Glutamatergic neuron (in vitro differentiated cells): ENCODE measurements around the gene SRRM4. TPM values are rescaled to one million over a fixed set of nuclear protein-coding genes. Genes with fewer than 3 reads are reported as not detected.

Source experiments
- DNase-seq: peaks from one replicate; pipeline ENCODE4 v3.0.0; 2022
- H3K27ac Mint-ChIP-seq: one replicate; pipeline ENCODE4 v1.8.0; 2020; ENCODE audit warnings: mild to moderate bottlenecking, mixed read lengths, inconsistent platforms; ENCODE audit not compliant: unreplicated experiment
- H3K27me3 Mint-ChIP-seq: one replicate; pipeline ENCODE4 v1.8.0; 2020; ENCODE audit warnings: mild to moderate bottlenecking, moderate library complexity, mixed read lengths, inconsistent platforms; ENCODE audit not compliant: unreplicated experiment
- H3K36me3 Mint-ChIP-seq: one replicate; pipeline ENCODE4 v1.8.0; 2020; ENCODE audit warnings: mild to moderate bottlenecking, mixed read lengths, inconsistent platforms; ENCODE audit not compliant: unreplicated experiment
- H3K4me1 Mint-ChIP-seq: one replicate; pipeline ENCODE4 v1.8.0; 2020; ENCODE audit warnings: mild to moderate bottlenecking, low read depth, mixed read lengths, inconsistent platforms; ENCODE audit not compliant: unreplicated experiment
- H3K4me3 Mint-ChIP-seq: one replicate; pipeline ENCODE4 v1.8.0; 2020; ENCODE audit warnings: mild to moderate bottlenecking, mixed read lengths, inconsistent platforms; ENCODE audit not compliant: unreplicated experiment
- H3K9me3 Mint-ChIP-seq: one replicate; pipeline ENCODE4 v1.8.0; 2020; ENCODE audit warnings: mild to moderate bottlenecking, moderate library complexity, mixed read lengths, inconsistent platforms; ENCODE audit not compliant: unreplicated experiment
- CTCF ChIP-seq: fragments of 200-600 bp; sonication (generic); IDR thresholded peaks from one replicate; pipeline ENCODE4 v1.5.0; 2021; ENCODE audit not compliant: partially characterized antibody, unreplicated experiment
- total RNA-seq: library from RNA; stranded (reverse); fragmentation: NEBNext Ultra II Directional; extraction: Animal tissue kit (Norgen Biotek cat#: 25700); gene quantifications from one replicate; pipeline ENCODE4 v1.2.1, GENCODE V29; 2021; ENCODE audit not compliant: unreplicated experiment

Gene SRRM4
- total RNA-seq, 1 donor from 2014 or later: 183 TPM

- H3K9me3 Mint-ChIP-seq: peaks cover 5% of the 10 kb centered on the region
- peaks cover 15% of the 10 kb centered on the region for H3K27me3 Mint-ChIP-seq
- peak overlapping the region; percentile 18 for H3K27ac Mint-ChIP-seq
- no peak overlapping the region for H3K4me3 Mint-ChIP-seq
- H3K36me3 Mint-ChIP-seq: peaks cover 5% of the 10 kb centered on the region
- no peaks in the 10 kb centered on the region for H3K4me1 Mint-ChIP-seq
- TF ChIP-seq CTCF: no peak
- no peak for DNase-seq
These were observed 140.7 kb downstream of the SRRM4 start for GRCh38 chr12:119122047-119122446.

GRCh38 chr12:119122751-119123150, 141.4 kb downstream of the SRRM4 start:
- Mint-ChIP-seq H3K9me3 (peaks cover 5% of the 10 kb centered on the region), H3K27me3 (peaks cover 13% of the 10 kb centered on the region), H3K27ac (no peak overlapping the region), H3K4me1 (no peaks in the 10 kb centered on the region), H3K36me3 (peaks cover 7% of the 10 kb centered on the region), H3K4me3 (no peak overlapping the region)
- TF ChIP-seq CTCF: no peak
- no peak for DNase-seq

- no peak for DNase-seq
- Mint-ChIP-seq H3K4me1 (no peaks in the 10 kb centered on the region), H3K27me3 (peaks cover 10% of the 10 kb centered on the region), H3K9me3 (peaks cover 17% of the 10 kb centered on the region), H3K27ac (no peak overlapping the region), H3K4me3 (no peak overlapping the region), H3K36me3 (peaks cover 58% of the 10 kb centered on the region)
- TF ChIP-seq CTCF: no peak
These were observed 147.2 kb downstream of the SRRM4 start for GRCh38 chr12:119128527-119128926.

GRCh38 chr12:119129827-119130434, 148.6 kb downstream of the SRRM4 start:
- Mint-ChIP-seq H3K4me1 (no peaks in the 10 kb centered on the region), H3K4me3 (no peak overlapping the region), H3K27me3 (peaks cover 13% of the 10 kb centered on the region), H3K9me3 (peaks cover 20% of the 10 kb centered on the region), H3K27ac (peak overlapping the region; percentile 11), H3K36me3 (peaks cover 70% of the 10 kb centered on the region)
- no peak for DNase-seq
- TF ChIP-seq CTCF: no peak

- DNase-seq: no peak
- Mint-ChIP-seq H3K4me1 (no peaks in the 10 kb centered on the region), H3K27me3 (peaks cover 13% of the 10 kb centered on the region), H3K27ac (no peak overlapping the region), H3K4me3 (no peak overlapping the region), H3K9me3 (peaks cover 22% of the 10 kb centered on the region), H3K36me3 (peaks cover 75% of the 10 kb centered on the region)
- TF ChIP-seq CTCF: no peak
These were observed 149.2 kb downstream of the SRRM4 start for GRCh38 chr12:119130523-119130922.
